T-cell (primary cell): ENCODE measurements around the gene NELL1. TPM values are rescaled to one million over a fixed set of nuclear protein-coding genes. Genes with fewer than 3 reads are reported as not detected.

Experiments used
- ATAC-seq, 4 experiments: fragments of 200-7000 bp in 3 of 4; fragments of 150-1000 bp in 1 of 4; cut with Tn5 transposase; replicated peaks in 1 of 4; 1 replicate in 3 of 4; 2 replicates in 1 of 4; pipeline ENCODE4 v1.10.0; 2021; ENCODE audit warnings: moderate library complexity in 3 of 4, mild to moderate bottlenecking in 2 of 4, moderate number of reproducible peaks in 1 of 4
- CTCF ChIA-PET, 2 donors: fragments of 300-600 bp; sonication (Branson Sonifier 250); formaldehyde crosslinking; loops; one replicate each; lab custom pipeline; 2022; ENCODE audit warnings: antibody characterized with exemption in 2 of 2; lab: Charles Lee
- POLR2A ChIA-PET, 2 donors: fragments of 300-600 bp; sonication (Branson Sonifier 250); formaldehyde crosslinking; loops; one replicate each; lab custom pipeline; 2022; ENCODE audit warnings: antibody characterized with exemption in 2 of 2; lab: Charles Lee
- DNase-seq, 35 experiments: peaks; one replicate each; pipeline versions ENCODE4 v3.0.0 to v3.0.0-alpha.2; 2013 to 2023
- H3K27ac ChIP-seq: one replicate; pipeline ENCODE4 v1.5.1; 2013; ENCODE audit warnings: low read length
- H3K27me3 ChIP-seq, 2 experiments: replicated peaks in 1 of 2; 1 replicate in 1 of 2; 2 replicates in 1 of 2; pipeline versions ENCODE4 v1.6.1 to v1.7.0; 2013; ENCODE audit warnings: low read length in 1 of 2, mixed read lengths in 1 of 2; ENCODE audit not compliant: control insufficient read depth in 2 of 2, insufficient read depth in 2 of 2; ENCODE audit errors: extremely low read depth in 1 of 2
- H3K36me3 ChIP-seq, 2 donors: 1 replicate in 1 of 2; 2 replicates in 1 of 2; pipeline versions ENCODE4 v1.6.1 to v1.7.0; 2013; ENCODE audit warnings: low read length in 1 of 2; ENCODE audit not compliant: control insufficient read depth in 2 of 2, insufficient read depth in 1 of 2; ENCODE audit errors: extremely low read depth in 1 of 2
- H3K4me1 ChIP-seq, 2 experiments: 1 replicate in 1 of 2; 2 replicates in 1 of 2; pipeline versions ENCODE4 v1.6.1 to v1.7.0; 2013; ENCODE audit warnings: low read length in 2 of 2, mixed read lengths in 1 of 2; ENCODE audit not compliant: insufficient read depth in 2 of 2, control insufficient read depth in 1 of 2; ENCODE audit errors: extremely low read depth in 1 of 2
- H3K4me3 ChIP-seq, 2 donors: 1 replicate in 1 of 2; 2 replicates in 1 of 2; pipeline versions ENCODE4 v1.5.1 to v1.7.0; 2013; ENCODE audit warnings: mild to moderate bottlenecking in 2 of 2, low read length in 1 of 2, moderate library complexity in 1 of 2; ENCODE audit not compliant: control insufficient read depth in 1 of 2; ENCODE audit errors: extremely low read depth in 1 of 2
- H3K9me3 ChIP-seq: 2 replicates; pipeline ENCODE4 v1.7.0; 2013
- H3K27ac Mint-ChIP-seq, 2 donors: one replicate each; pipeline ENCODE4 v1.8.0; 2020 to 2021; ENCODE audit warnings: mild to moderate bottlenecking in 2 of 2, mixed read lengths in 2 of 2
- H3K27me3 Mint-ChIP-seq, 2 donors: one replicate each; pipeline ENCODE4 v1.8.0; 2021 to 2022; ENCODE audit warnings: mixed read lengths in 2 of 2
- H3K36me3 Mint-ChIP-seq: one replicate; pipeline ENCODE4 v1.8.0; 2021; ENCODE audit warnings: mixed read lengths
- H3K4me1 Mint-ChIP-seq, 3 donors: one replicate each; pipeline ENCODE4 v1.8.0; 2020 to 2022; ENCODE audit warnings: mixed read lengths in 3 of 3, mild to moderate bottlenecking in 1 of 3
- H3K4me3 Mint-ChIP-seq, 3 donors: one replicate each; pipeline ENCODE4 v1.8.0; 2020 to 2022; ENCODE audit warnings: mild to moderate bottlenecking in 3 of 3, mixed read lengths in 3 of 3, moderate library complexity in 3 of 3
- H3K9me3 Mint-ChIP-seq, 3 donors: one replicate each; pipeline ENCODE4 v1.8.0; 2020 to 2022; ENCODE audit warnings: mixed read lengths in 3 of 3
- WGBS: methylation state at CpG from one replicate; pipeline ENCODE4 v1.1.5; 2013; ENCODE audit warnings: missing lambda C conversion rate; ENCODE audit not compliant: insufficient coverage; 5-methylcytosine and 5-hydroxymethylcytosine counted together
- total RNA-seq, 35 experiments: library from RNA in 6 of 35; stranded (reverse) in 6 of 35; fragments of 120-200 nt in 1 of 35; gene quantifications; one replicate each; pipeline versions ENCODE4 v1.2.1 to v1.2.4 and lab custom pipeline; 2013 to 2026

The NELL1 gene
- total RNA-seq, 5 donors from 2014 or later (not counting 1 experiment from before 2014, with no cell fraction given), result not detected

DNA sequence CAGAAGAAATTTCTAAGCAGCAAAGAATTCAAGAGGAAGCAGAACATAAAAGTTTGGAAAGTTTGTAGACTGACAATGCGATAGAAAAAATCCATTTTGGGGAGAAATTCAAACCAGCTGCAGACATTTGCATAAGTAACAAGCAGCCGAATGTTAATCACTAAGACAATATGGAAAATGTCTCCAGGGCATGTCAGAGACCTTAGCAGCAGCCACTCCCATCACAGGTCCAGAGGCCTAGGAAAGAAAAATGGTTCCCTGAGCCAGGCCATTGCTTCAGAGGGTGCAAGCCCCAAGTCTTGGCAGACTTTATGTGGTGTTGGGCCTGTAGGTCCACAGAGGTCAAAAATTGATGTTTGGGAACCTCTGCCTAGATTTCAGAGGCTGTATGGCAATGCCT is 155.4 kb downstream of the NELL1 start:
- Histone ChIP-seq H3K9me3 (no peaks in the 10 kb centered on the region), H3K4me1 (no peaks in the 10 kb centered on the region), H3K36me3 (no peaks in the 10 kb centered on the region), H3K27me3 (no peaks in the 10 kb centered on the region), H3K4me3 (no peak overlapping the region), H3K27ac (no peak overlapping the region)
- ATAC-seq, result no peak
- H3K4me1 Mint-ChIP-seq, result no peaks in the 10 kb centered on the region
- DNase-seq, result no peak
- WGBS, result 100% methylated on average over 1 of the region's 2 CpGs
- H3K27ac Mint-ChIP-seq, result no peak overlapping the region
- CTCF ChIA-PET, result no interaction called here
- peaks cover 3 to 9% (median 4%) of the 10 kb centered on the region in 3 donors for H3K9me3 Mint-ChIP-seq
- POLR2A ChIA-PET, result no interaction called here
- H3K27me3 Mint-ChIP-seq, result no peaks in the 10 kb centered on the region
- no peak overlapping the region for H3K4me3 Mint-ChIP-seq
- H3K36me3 Mint-ChIP-seq, result no peaks in the 10 kb centered on the region

DNA sequence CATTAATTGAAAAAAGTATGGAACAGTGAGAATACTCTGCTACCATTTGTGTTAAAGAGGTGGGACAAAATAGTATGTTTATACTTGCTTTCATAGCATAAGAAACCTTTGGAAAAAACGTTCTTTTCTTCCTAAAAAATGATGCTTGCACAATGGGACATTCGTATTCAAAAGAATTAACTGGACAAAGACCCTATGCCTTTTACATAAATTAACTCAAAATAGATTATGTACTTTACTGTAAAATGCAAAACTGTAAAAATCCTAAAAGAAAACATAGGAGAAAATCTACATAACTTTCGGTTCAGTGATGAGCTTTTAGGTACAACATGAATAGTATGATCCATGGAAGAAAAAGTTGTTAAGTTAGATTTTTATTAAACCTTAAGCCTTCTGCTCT is 166.2 kb downstream of the NELL1 start:
- CTCF ChIA-PET, result no interaction called here
- no peaks in the 10 kb centered on the region for H3K36me3 ChIP-seq
- no peaks in the 10 kb centered on the region for H3K27me3 ChIP-seq
- Mint-ChIP-seq H3K4me1 (no peaks in the 10 kb centered on the region), H3K27me3 (no peaks in the 10 kb centered on the region), H3K4me3 (no peak overlapping the region), H3K36me3 (no peaks in the 10 kb centered on the region), H3K27ac (no peak overlapping the region), H3K9me3 (peaks cover 0 to 11% (median 0%) of the 10 kb centered on the region in 3 donors)
- H3K9me3 ChIP-seq, result no peaks in the 10 kb centered on the region
- DNase-seq, result no peak
- no peak for ATAC-seq
- no peaks in the 10 kb centered on the region for H3K4me1 ChIP-seq
- no CpG with 5 or more reads among the region's 3 CpGs for WGBS
- H3K4me3 ChIP-seq, result no peak overlapping the region
- POLR2A ChIA-PET, result no interaction called here
- no peak overlapping the region for H3K27ac ChIP-seq

DNA sequence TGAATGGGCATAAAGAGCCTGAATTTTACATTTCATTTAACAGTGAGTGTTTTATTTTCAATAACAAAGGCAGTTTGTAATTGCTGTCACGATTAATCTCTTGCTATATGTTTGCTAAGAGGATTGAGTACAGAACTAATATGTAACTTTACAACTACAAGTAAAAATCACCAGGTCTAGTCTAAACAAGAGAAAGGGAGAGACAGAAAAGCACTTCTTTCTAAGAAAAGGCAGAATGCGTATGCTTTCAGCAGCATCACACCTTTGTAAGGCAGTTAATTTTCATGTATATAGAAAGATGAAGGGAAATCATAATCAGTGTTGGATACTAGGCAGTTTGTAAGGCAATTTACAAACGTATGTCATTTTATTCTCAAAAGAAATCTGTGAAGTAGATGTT is 169.8 kb downstream of the NELL1 start:
- no peaks in the 10 kb centered on the region for H3K36me3 Mint-ChIP-seq

DNA sequence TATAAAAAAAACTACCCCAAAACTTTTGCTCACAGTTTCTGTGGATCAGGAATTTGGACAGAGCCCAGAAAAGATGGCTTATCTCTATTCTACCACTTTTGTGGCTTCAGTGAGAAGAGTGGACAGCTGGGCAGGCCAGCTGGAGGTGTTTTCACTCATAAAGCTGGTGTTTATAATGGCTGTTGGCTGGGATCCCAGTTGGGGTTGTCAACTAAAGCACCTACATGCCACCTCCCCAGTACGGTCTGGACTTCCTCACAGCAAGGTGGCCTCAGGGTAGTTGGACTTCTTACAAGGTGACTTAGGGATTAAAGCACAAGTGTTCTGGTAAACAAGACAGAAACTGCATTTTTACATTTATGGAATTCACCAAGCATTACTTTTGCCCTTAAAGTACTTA is 171.0 kb downstream of the NELL1 start:
- H3K27me3 ChIP-seq, result no peaks in the 10 kb centered on the region
- Mint-ChIP-seq H3K9me3 (peaks cover 0 to 15% (median 0%) of the 10 kb centered on the region in 3 donors), H3K27me3 (no peaks in the 10 kb centered on the region), H3K36me3 (no peaks in the 10 kb centered on the region), H3K27ac (no peak overlapping the region), H3K4me3 (no peak overlapping the region), H3K4me1 (no peaks in the 10 kb centered on the region)
- H3K36me3 ChIP-seq, result no peaks in the 10 kb centered on the region
- no CpG with 5 or more reads among the region's 1 CpG for WGBS
- no peak overlapping the region for H3K4me3 ChIP-seq
- no peaks in the 10 kb centered on the region for H3K4me1 ChIP-seq
- H3K9me3 ChIP-seq, result no peaks in the 10 kb centered on the region
- CTCF ChIA-PET, result no interaction called here
- DNase-seq (no peak), ATAC-seq (no peak)
- POLR2A ChIA-PET, result no interaction called here
- no peak overlapping the region for H3K27ac ChIP-seq

More for the DNA sequence above, 169.8 kb downstream of the NELL1 start:
- Histone ChIP-seq H3K4me1 (no peaks in the 10 kb centered on the region), H3K27ac (no peak overlapping the region), H3K27me3 (no peaks in the 10 kb centered on the region), H3K36me3 (no peaks in the 10 kb centered on the region), H3K4me3 (no peak overlapping the region), H3K9me3 (no peaks in the 10 kb centered on the region)
- no peaks in the 10 kb centered on the region for H3K27me3 Mint-ChIP-seq
- POLR2A ChIA-PET, result no interaction called here
- CTCF ChIA-PET, result no interaction called here
- peaks cover 0 to 15% (median 0%) of the 10 kb centered on the region in 3 donors for H3K9me3 Mint-ChIP-seq
- H3K4me3 Mint-ChIP-seq, result no peak overlapping the region
- DNase-seq (no peak), ATAC-seq (no peak)
- no peaks in the 10 kb centered on the region for H3K4me1 Mint-ChIP-seq
- WGBS, result no CpG with 5 or more reads among the region's 3 CpGs
- H3K27ac Mint-ChIP-seq, result no peak overlapping the region

DNA sequence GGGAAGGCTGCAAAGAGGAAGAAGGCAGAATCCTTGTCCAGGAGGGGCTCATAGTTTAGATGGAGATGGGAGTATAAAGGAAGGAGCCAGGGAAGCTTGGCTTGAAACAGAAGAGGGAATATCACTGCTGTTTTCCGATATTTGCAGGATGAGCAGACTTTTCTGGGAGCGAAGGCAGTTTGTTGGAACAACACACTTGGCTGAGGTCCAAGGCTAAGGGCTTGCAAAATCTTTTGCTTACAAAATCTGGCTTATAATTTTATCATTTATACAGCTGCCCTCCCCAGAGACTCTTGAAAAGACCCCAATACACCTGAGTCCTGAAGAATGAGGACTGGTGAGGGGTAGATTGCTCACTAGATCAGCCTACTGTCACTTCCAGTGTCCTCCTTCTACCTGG is 174.8 kb downstream of the NELL1 start:
- Histone ChIP-seq H3K4me1 (no peaks in the 10 kb centered on the region), H3K9me3 (no peaks in the 10 kb centered on the region), H3K36me3 (no peaks in the 10 kb centered on the region), H3K27me3 (no peaks in the 10 kb centered on the region), H3K4me3 (no peak overlapping the region), H3K27ac (no peak overlapping the region)
- Mint-ChIP-seq H3K4me3 (no peak overlapping the region), H3K36me3 (no peaks in the 10 kb centered on the region), H3K4me1 (no peaks in the 10 kb centered on the region), H3K27me3 (no peaks in the 10 kb centered on the region), H3K27ac (no peak overlapping the region), H3K9me3 (peaks cover 0 to 6% (median 0%) of the 10 kb centered on the region in 3 donors)
- ChIA-PET CTCF (no interaction called here), POLR2A (no interaction called here)
- DNase-seq (no peak), ATAC-seq (no peak)
- WGBS, result no CpG with 5 or more reads among the region's 2 CpGs

- Histone ChIP-seq H3K27ac (no peak overlapping the region), H3K4me1 (no peaks in the 10 kb centered on the region), H3K9me3 (no peaks in the 10 kb centered on the region), H3K4me3 (no peak overlapping the region), H3K36me3 (no peaks in the 10 kb centered on the region), H3K27me3 (no peaks in the 10 kb centered on the region)
- ChIA-PET POLR2A (no interaction called here), CTCF (no interaction called here)
- Mint-ChIP-seq H3K4me3 (no peak overlapping the region), H3K27me3 (no peaks in the 10 kb centered on the region), H3K9me3 (peaks cover 0 to 3% (median 0%) of the 10 kb centered on the region in 3 donors), H3K4me1 (no peaks in the 10 kb centered on the region), H3K36me3 (no peaks in the 10 kb centered on the region), H3K27ac (no peak overlapping the region)
- no CpG with 5 or more reads among the region's 2 CpGs for WGBS
- no peak for ATAC-seq
- DNase-seq, result no peak
Observed at GRCh38 chr11:20844630-20845029, 175.2 kb downstream of the NELL1 start.
